ENCODE data around the gene LRRC66. TPM values are rescaled to one million over a fixed set of nuclear protein-coding genes. Genes with fewer than 3 reads are reported as not detected.
A peak's percentile ranks its signal among the peaks of the same experiment; 100 is the strongest.

The LRRC66 gene
- total RNA-seq, 3 donors from 2014 or later = 5.4 to 22.6 (median 14.0) TPM

DNA sequence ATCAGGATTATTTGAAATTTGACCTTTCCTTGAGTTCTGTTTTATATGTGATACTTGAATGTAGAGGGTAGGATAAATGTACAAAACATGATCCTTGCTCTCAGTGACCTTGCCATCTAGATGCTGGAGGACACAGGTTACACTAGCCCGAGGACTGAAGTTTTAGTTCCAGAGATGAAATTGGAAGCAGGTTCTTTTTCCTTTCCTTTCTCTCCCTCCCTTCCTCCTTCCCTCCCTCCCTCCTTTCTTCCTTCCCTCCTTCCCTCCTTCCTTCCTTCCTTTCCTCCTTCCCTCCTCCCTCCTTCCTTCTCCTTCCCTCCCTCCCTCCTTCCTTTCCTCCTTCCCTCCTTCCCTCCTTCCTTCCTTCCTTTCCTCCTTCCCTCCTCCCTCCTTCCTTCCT is 54.3 kb downstream of the LRRC66 start:
- DNase-seq (no peak), ATAC-seq (no peak)
- intact Hi-C loops (cut with DNase I, micrococcal nuclease) = no loop called here
- Histone ChIP-seq H3K36me3 (ENCODE audit: low read depth) (no peaks in the 10 kb centered on the region), H3K9me3 (no peaks in the 10 kb centered on the region), H3K4me3 (no peak overlapping the region), H3K4me1 (ENCODE audit: low read depth) (peaks cover 4% of the 10 kb centered on the region)
- TF ChIP-seq, protein P1, sequence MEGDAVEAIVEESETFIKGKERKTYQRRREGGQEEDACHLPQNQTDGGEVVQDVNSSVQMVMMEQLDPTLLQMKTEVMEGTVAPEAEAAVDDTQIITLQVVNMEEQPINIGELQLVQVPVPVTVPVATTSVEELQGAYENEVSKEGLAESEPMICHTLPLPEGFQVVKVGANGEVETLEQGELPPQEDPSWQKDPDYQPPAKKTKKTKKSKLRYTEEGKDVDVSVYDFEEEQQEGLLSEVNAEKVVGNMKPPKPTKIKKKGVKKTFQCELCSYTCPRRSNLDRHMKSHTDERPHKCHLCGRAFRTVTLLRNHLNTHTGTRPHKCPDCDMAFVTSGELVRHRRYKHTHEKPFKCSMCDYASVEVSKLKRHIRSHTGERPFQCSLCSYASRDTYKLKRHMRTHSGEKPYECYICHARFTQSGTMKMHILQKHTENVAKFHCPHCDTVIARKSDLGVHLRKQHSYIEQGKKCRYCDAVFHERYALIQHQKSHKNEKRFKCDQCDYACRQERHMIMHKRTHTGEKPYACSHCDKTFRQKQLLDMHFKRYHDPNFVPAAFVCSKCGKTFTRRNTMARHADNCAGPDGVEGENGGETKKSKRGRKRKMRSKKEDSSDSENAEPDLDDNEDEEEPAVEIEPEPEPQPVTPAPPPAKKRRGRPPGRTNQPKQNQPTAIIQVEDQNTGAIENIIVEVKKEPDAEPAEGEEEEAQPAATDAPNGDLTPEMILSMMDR (IDR thresholded peaks at IDR 0.05) = no peak

DNA sequence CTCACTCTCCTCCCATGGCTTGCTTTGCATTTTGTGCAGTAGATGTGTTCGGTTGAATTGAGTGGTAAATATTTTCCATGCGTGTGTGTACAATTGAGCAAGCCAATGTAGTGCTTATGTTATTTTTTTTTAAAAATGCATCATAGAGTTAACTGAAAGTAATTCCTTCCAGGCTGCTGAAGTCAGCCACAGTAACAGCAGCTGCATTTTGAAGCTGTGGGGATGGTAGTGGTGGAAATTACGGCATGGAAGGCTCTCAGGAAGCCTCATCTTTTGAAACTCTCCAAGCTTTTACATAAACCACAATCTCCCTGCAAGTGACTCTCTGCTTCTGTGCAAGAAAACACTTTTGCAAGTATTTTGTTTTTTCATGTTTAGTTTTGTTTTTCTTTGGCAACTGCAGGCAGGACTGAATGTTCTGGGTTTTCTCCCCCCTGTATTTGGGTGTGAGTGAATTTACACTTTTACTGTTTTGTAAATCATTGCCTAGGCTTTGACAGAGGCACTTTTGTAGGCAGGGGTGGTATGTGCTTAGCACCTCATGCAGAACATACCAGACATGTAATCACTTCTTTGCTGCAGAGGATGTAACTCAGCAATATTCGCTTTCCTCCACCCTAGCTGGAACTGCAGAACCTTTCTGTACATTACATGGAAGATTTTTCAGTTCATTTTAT is 56.2 kb downstream of the LRRC66 start:
- ATAC-seq (peak; percentile 62), DNase-seq (peak in 1 of 3 donors; percentile 4)
- Histone ChIP-seq H3K4me3 (no peak overlapping the region), H3K9me3 (no peaks in the 10 kb centered on the region), H3K36me3 (ENCODE audit: low read depth) (no peaks in the 10 kb centered on the region), H3K4me1 (ENCODE audit: low read depth) (peaks cover 9% of the 10 kb centered on the region)
- TF ChIP-seq, protein P1 (IDR thresholded peaks at IDR 0.05) = no peak
- intact Hi-C loops (cut with DNase I, micrococcal nuclease) = no loop called here

- intact Hi-C loops (cut with DNase I, micrococcal nuclease) = no loop called here
- no peak for ATAC-seq
- DNase-seq = peak in 1 of 3 donors; percentile 9
- peaks cover 9% of the 10 kb centered on the region for H3K4me1 ChIP-seq (ENCODE audit: low read depth)
- H3K4me3 ChIP-seq = no peak overlapping the region
- no peaks in the 10 kb centered on the region for H3K36me3 ChIP-seq (ENCODE audit: low read depth)
- H3K9me3 ChIP-seq = no peaks in the 10 kb centered on the region
- TF ChIP-seq, protein P1 (IDR thresholded peaks at IDR 0.05) = no peak
Measured at GRCh38 chr4:51960486-51960885, 59.7 kb downstream of the LRRC66 start.

DNA sequence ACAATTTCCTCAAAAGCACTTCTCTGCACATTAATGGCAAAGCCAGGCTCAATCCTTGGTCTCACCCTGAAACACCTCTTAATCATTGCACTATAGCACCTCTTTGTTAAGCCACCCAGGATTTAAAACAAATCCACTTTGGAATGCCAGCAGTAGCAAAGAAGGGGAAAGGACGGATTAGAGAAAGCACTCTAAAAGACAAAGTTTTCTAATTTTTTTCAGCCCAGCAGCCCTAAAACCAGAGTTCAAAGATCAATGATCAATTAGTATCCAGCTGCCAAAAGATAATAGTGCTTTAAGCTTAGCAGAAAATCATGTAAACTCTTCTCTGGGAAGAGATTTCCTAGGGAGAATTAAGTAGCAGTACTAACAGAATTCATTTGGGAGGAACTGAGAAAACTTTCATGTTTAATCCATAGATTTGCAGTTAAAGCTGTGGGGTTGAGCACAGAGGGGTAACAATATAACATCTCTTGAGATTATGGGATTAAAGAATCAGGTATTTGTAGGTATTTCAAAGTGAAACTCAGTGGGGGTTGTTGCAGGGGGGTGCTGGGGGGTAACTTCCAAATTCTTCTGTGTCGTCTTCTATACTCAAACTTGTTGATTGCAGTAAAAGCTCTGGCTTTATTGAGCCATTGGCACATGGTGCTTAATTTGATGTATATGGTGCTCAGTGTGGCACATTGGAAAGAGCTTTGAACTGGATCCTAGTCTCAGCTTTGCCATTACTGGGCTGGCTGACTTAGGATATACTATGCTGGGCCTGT is 61.8 kb downstream of the LRRC66 start:
- H3K36me3 ChIP-seq (ENCODE audit: low read depth) = no peaks in the 10 kb centered on the region
- intact Hi-C loops (cut with DNase I, micrococcal nuclease) = no loop called here
- no peak overlapping the region for H3K4me3 ChIP-seq
- TF ChIP-seq, protein P1 (IDR thresholded peaks at IDR 0.05) = no peak
- H3K4me1 ChIP-seq (ENCODE audit: low read depth) = peaks cover 5% of the 10 kb centered on the region
- ATAC-seq (no peak), DNase-seq (no peak)
- no peaks in the 10 kb centered on the region for H3K9me3 ChIP-seq

Other genes starting within 250 kb of the LRRC66 start
- 10 to 100 TPM; 31.1 to 72.4 (median 39.0) TPM for gene DCUN1D4, start 177.2 kb downstream of the LRRC66 start, total RNA-seq
- 10 to 100 TPM; 23.8 to 80.1 (median 24.2) TPM for gene SGCB, start 17.9 kb upstream of the LRRC66 start, total RNA-seq
- gene SPATA18, start 30.9 kb upstream of the LRRC66 start, total RNA-seq = 10 to 100 TPM in 1 of 3 donors, 1 to 10 TPM in 2; 8.4 to 15.5 (median 8.7) TPM

All from mucosa of descending colon (tissue), 3 donors.